BLaER1 (cell line): ENCODE data around the gene HSD17B7.
"Not testable (repeated sequence)": the region's sequence is repeated elsewhere in the genome, so short reads cannot be mapped to it uniquely, and the experiment has no call there.

Experiments
- H3K27ac ChIP-seq: shearing (Covaris generic); formaldehyde crosslinking; 2 replicates; pipeline ENCODE4 v1.8.1; 2022
- H3K27me3 ChIP-seq: shearing (Covaris generic); formaldehyde crosslinking; 2 replicates; pipeline ENCODE4 v1.8.1; 2022
- H3K36me3 ChIP-seq: shearing (Covaris generic); formaldehyde crosslinking; 2 replicates; pipeline ENCODE4 v1.8.1; 2022
- H3K4me1 ChIP-seq: shearing (Covaris generic); formaldehyde crosslinking; 2 replicates; pipeline ENCODE4 v1.8.1; 2022
- H3K4me2 ChIP-seq: shearing (Covaris generic); formaldehyde crosslinking; 2 replicates; pipeline ENCODE4 v1.8.1; 2022
- H3K4me3 ChIP-seq: shearing (Covaris generic); formaldehyde crosslinking; 2 replicates; pipeline ENCODE4 v1.8.1; 2022
- H3K9ac ChIP-seq: shearing (Covaris generic); formaldehyde crosslinking; 2 replicates; pipeline ENCODE4 v1.8.1; 2022
- H3K9me3 ChIP-seq: shearing (Covaris generic); formaldehyde crosslinking; 2 replicates; pipeline ENCODE4 v1.8.1; 2022
- H4K20me1 ChIP-seq: shearing (Covaris generic); formaldehyde crosslinking; 2 replicates; pipeline ENCODE4 v1.8.1; 2022
- Cebpa-rat ChIP-seq: shearing (Covaris generic); IDR thresholded peaks from 2 replicates; pipeline ENCODE4 v1.8.1; 2022

HSD17B7 gene, protein sequence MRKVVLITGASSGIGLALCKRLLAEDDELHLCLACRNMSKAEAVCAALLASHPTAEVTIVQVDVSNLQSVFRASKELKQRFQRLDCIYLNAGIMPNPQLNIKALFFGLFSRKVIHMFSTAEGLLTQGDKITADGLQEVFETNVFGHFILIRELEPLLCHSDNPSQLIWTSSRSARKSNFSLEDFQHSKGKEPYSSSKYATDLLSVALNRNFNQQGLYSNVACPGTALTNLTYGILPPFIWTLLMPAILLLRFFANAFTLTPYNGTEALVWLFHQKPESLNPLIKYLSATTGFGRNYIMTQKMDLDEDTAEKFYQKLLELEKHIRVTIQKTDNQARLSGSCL

GRCh38 chr1:162790303-162790984 is at the start of gene HSD17B7:
TSS of gene HSD17B7 (plus strand) at chr1:162790702. CDS start at chr1:162790801, 99 bp downstream.
- Histone ChIP-seq H3K27ac (peak within 1 kb of the TSS; percentile 51; the same call in 1 of the 2 replicates), H3K9ac (0 out of 2 replicates have a peak within 1 kb of the TSS, but pooled peaks have one; percentile 38)

DNA sequence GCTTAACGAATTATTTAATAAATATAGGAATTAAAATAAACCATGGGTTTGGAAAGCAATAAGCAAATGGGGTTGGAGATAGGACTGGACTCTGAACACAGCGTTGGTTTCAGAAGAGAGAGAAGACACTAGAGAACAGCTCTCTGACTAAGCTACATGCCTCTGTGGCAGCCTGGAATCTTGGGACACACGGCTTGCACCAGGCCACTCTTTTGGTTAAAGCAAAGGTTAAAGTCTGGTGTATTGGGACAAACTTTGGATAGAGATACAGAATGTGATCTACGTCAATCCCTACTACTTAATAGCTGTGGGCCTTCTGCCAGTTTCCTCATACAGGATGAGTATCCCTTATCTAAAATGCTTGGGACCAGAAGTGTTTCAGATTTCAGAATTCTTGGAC is 49.7 kb upstream of the HSD17B7 start:
- Histone ChIP-seq H4K20me1 (no peaks in the 10 kb centered on the region), H3K36me3 (no peaks in the 10 kb centered on the region), H3K4me1 (no peaks in the 10 kb centered on the region), H3K4me3 (no peak overlapping the region), H3K27me3 (no peaks in the 10 kb centered on the region), H3K27ac (no peak overlapping the region), H3K4me2 (no peak overlapping the region), H3K9me3 (no peaks in the 10 kb centered on the region), H3K9ac (no peak overlapping the region)
- no peak for TF ChIP-seq Cebpa-rat

More at GRCh38 chr1:162790303-162790984, at the start of gene HSD17B7:
- not testable (repeated sequence) for H3K9me3 ChIP-seq, H4K20me1 ChIP-seq, H3K4me1 ChIP-seq, H3K27me3 ChIP-seq
- Histone ChIP-seq H3K4me3 (peak within 1 kb of the TSS; percentile 67), H3K36me3 (peaks cover 13% of the 10 kb centered on the region; the same call in 1 of the 2 replicates), H3K4me2 (peak within 1 kb of the TSS; percentile 77)
- peak; percentile 54; the same call in 1 of the 2 replicates for TF ChIP-seq Cebpa-rat

DNA sequence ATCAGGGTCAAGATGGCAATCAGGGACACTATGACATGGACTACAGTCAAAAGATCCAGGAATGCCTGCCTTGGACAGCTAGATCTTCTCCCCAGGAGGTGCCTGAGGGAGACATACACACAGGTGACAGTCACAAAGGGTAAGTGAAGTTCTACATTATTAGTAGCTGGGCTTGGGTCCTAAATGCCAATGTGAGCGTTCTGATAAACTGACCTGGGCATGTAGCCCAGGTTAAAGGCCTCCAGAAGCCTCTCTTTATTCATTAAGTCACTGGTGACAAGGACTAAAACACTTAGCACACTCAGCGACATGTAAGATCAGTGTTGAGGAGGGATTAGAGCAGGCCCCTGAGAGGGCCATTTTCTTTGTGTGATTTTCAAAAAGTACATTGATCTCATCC is 48.9 kb upstream of the HSD17B7 start:
- no peak for TF ChIP-seq Cebpa-rat
- Histone ChIP-seq H3K4me2 (no peak overlapping the region), H3K36me3 (no peaks in the 10 kb centered on the region)

DNA sequence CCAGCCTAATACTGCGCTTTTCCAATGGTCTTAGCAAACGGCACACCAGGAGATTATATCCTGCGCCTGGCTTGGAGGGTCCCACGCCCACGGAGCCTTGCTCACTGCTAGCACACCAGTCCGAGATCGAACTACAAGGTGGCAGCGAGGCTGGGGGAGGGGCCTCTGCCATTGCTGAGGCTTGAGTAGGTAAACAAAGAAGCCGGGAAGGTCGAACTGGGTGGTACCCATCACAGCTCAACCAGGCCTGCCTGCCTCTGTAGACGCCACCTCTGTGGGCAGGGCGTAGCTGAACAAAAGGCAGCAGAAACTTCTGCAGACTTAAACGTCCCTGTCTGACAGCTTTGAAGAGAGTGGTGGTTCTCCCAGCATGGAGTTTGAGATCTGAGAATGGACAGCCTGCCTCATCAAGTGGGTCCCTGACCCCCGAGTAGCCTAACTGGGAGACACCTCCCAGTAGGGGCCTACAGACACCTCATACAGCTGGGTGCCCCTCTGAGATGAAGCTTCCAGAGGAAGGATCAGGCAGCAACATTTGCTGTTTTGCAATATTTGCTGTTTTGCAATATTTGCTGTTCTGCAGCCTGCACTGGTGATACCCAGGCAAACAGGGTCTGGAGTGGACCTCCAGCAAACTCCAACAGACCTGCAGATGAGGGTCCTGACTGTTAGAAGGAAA is 44.1 kb upstream of the HSD17B7 start:
- H3K36me3 ChIP-seq, H3K9me3 ChIP-seq, H3K4me1 ChIP-seq, H3K27ac ChIP-seq, H3K4me3 ChIP-seq, H3K4me2 ChIP-seq, H3K27me3 ChIP-seq, H4K20me1 ChIP-seq, H3K9ac ChIP-seq: not testable (repeated sequence)

More for the DNA sequence above, 48.9 kb upstream of the HSD17B7 start:
- Histone ChIP-seq H3K9me3 (0 out of 2 replicates have a peak, but pooled peaks cover 4% of the 10 kb centered on the region), H3K9ac (no peak overlapping the region), H3K4me3 (no peak overlapping the region), H4K20me1 (no peaks in the 10 kb centered on the region), H3K27ac (no peak overlapping the region), H3K27me3 (no peaks in the 10 kb centered on the region), H3K4me1 (no peaks in the 10 kb centered on the region)

- no peaks in the 10 kb centered on the region for H4K20me1 ChIP-seq
- no peaks in the 10 kb centered on the region for H3K9me3 ChIP-seq
- no peaks in the 10 kb centered on the region for H3K36me3 ChIP-seq
- no peak overlapping the region for H3K9ac ChIP-seq
- H3K4me1 ChIP-seq = no peaks in the 10 kb centered on the region
- H3K4me3 ChIP-seq = no peak overlapping the region
- no peaks in the 10 kb centered on the region for H3K27me3 ChIP-seq
- H3K27ac ChIP-seq = no peak overlapping the region
- no peak overlapping the region for H3K4me2 ChIP-seq
- no peak for TF ChIP-seq Cebpa-rat
These were observed 37.4 kb upstream of the HSD17B7 start for GRCh38 chr1:162753001-162753658.

DNA sequence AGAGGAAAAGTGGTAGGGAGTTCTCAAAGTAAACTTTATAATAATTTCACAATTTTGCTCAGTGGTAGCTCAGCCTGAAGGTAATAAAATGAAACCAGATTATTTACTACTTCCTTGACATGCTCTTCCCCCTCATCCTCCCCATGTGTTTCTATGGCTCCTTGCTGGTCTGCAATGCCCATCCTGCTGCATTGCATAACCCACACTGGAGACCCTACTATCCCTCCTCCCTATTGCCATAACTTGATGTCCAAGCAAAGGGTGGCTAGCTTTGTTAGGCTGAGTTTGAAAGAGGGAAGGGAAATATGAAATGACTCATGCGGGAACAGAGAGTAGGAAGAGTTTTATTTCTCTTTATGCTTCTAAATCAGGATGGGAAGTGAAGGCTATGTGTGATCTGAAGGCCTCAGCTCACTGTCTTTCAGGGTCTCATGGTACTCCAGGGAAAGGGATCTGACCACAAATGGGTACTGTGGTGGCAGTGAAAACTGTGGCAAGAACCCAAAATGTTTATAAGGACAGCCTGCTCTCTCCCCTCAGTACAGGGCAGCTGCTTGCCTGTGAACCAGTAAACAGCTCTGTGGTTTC is 36.4 kb upstream of the HSD17B7 start:
- H3K4me2 ChIP-seq = no peak overlapping the region
- no peaks in the 10 kb centered on the region for H3K9me3 ChIP-seq
- H3K4me1 ChIP-seq = no peaks in the 10 kb centered on the region
- no peaks in the 10 kb centered on the region for H3K27me3 ChIP-seq
- TF ChIP-seq Cebpa-rat = no peak
- no peaks in the 10 kb centered on the region for H4K20me1 ChIP-seq
- H3K36me3 ChIP-seq = no peaks in the 10 kb centered on the region
- no peak overlapping the region for H3K4me3 ChIP-seq
- no peak overlapping the region for H3K27ac ChIP-seq
- no peak overlapping the region for H3K9ac ChIP-seq

GRCh38 chr1:162755306-162755705 is 35.2 kb upstream of the HSD17B7 start:
- H3K27ac ChIP-seq = no peak overlapping the region
- H3K9me3 ChIP-seq = no peaks in the 10 kb centered on the region
- no peaks in the 10 kb centered on the region for H3K36me3 ChIP-seq

DNA sequence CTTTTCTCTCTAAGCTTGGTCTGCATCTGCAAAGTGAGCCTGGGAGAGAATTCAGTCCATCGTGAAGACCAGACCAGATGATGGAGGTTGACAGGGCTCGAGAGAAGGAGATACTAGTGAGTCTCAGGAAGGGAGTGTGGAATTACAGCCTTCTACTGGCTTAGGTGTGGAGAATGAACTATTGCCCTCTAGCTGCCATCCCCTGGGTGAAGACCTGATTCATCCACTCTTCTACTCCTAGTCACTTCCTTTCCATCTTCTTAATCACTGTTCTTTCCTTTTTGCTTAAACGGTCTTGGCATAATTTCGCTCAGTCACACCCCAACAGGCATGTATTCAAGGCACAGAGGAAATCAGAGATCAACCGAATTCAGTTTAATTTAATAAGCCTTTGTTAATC is 34.0 kb upstream of the HSD17B7 start:
- Histone ChIP-seq H3K4me2 (no peak overlapping the region), H3K27me3 (no peaks in the 10 kb centered on the region), H3K4me3 (no peak overlapping the region), H3K27ac (no peak overlapping the region), H3K4me1 (no peaks in the 10 kb centered on the region), H4K20me1 (no peaks in the 10 kb centered on the region), H3K9ac (no peak overlapping the region), H3K36me3 (no peaks in the 10 kb centered on the region), H3K9me3 (no peaks in the 10 kb centered on the region)
- TF ChIP-seq Cebpa-rat = no peak

More at GRCh38 chr1:162755306-162755705, 35.2 kb upstream of the HSD17B7 start:
- no peak overlapping the region for H3K4me2 ChIP-seq
- H3K27me3 ChIP-seq = no peaks in the 10 kb centered on the region
- H3K4me1 ChIP-seq = no peaks in the 10 kb centered on the region
- H4K20me1 ChIP-seq = no peaks in the 10 kb centered on the region
- no peak for TF ChIP-seq Cebpa-rat
- H3K4me3 ChIP-seq = no peak overlapping the region
- no peak overlapping the region for H3K9ac ChIP-seq

DNA sequence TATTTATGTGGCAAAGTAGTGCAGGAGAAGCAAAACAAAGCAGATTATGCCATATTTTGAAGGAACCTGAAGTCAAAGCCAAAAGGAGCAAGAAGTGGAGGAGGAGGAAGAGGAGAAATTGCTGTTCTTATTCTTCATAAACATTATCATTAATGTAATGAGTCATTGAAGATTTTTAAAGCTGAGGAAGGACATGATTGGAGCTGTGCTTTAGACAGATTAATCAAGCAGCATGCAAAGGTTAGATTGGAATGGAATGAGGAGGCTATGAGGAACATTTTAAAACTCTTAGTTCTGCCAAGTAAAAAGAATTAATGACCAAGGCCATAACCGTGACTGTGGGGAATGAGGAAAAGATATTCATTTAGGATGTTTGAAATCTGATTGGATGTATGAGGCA is 33.0 kb upstream of the HSD17B7 start:
- Histone ChIP-seq H4K20me1 (no peaks in the 10 kb centered on the region), H3K27me3 (no peaks in the 10 kb centered on the region), H3K4me2 (no peak overlapping the region), H3K4me1 (no peaks in the 10 kb centered on the region), H3K9ac (no peak overlapping the region), H3K36me3 (no peaks in the 10 kb centered on the region), H3K9me3 (no peaks in the 10 kb centered on the region), H3K4me3 (no peak overlapping the region), H3K27ac (no peak overlapping the region)
- no peak for TF ChIP-seq Cebpa-rat
